Dedifferentiated amniotic fluid mesenchymal stem cell (primary cell): ENCODE measurements around the gene FETUB.

Experiments
- DNase-seq: peaks from one replicate; pipeline ENCODE4 v3.0.0-alpha.2; 2016; ENCODE audit errors: extremely low spot score

The FETUB gene

GRCh38 chr3:186635532-186635931 is 4.7 kb upstream of the FETUB start:
- DNase-seq: no peak

GRCh38 chr3:186636536-186636935 is 3.7 kb upstream of the FETUB start:
- no peak for DNase-seq

GRCh38 chr3:186637686-186638085 is 2.5 kb upstream of the FETUB start:
- DNase-seq: no peak

DNA sequence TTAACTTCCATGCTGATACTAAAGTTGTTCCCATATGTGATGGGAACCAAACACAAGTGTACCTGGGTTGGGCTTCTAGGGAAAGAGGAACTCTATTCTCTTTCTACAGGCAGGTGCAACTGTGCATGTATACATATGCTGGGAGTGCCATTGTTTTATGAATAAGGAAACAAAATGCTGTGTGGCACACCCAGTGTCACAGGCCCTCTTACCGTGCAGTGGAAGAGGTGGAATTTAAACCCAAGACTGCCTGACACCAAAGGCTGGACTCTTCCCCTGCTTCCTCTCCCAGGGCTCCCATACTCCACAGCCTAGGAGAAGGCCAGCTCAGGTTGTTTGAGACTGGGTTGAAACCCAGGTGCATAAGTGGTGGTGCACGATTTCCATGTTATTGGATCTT is 1.9 kb upstream of the FETUB start:
- no peak for DNase-seq

GRCh38 chr3:186640473-186640818 is 247 bp downstream of the FETUB start:
- no peak for DNase-seq

- no peak for DNase-seq
Measured at GRCh38 chr3:186640929-186641328, 730 bp downstream of the FETUB start.

DNA sequence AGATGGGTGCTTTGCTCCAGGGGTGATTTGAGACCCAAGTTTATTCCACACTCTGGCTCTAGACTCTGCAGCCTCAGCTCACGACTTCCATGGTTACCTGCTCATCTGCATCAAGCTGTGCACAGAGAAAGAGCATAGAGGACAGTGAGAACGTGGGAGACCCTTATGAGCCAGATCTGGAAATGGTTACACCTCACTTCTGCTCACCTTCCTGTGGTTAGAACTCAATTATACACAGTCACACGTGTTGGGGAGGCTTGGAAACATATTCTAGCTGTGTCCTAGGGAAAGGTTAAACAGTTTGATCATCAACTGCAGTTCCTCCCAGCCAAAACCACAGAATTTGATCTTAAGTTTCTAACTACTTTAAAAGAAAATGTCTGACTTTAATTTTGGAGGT is 1.8 kb downstream of the FETUB start:
- DNase-seq: no peak

DNA sequence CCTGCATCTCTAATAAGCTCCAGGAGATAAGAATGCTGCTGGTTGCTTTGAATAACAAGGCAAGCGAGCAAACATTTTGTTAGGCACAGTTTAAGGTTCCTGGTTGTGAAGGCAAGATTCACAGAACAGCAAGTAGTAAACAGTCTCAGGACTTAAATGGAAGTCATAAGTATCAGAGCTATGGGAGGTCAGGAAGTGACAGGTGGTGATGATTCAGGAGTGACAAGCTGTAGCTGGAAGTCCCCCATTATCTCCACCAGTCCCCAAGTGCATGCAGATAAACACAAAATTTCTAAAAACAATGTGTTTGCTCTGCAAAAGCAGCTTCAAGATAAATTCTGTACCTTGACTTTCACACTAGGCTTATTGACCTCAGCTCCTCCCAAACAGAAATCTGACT is 3.3 kb downstream of the FETUB start:
- DNase-seq: no peak

DNA sequence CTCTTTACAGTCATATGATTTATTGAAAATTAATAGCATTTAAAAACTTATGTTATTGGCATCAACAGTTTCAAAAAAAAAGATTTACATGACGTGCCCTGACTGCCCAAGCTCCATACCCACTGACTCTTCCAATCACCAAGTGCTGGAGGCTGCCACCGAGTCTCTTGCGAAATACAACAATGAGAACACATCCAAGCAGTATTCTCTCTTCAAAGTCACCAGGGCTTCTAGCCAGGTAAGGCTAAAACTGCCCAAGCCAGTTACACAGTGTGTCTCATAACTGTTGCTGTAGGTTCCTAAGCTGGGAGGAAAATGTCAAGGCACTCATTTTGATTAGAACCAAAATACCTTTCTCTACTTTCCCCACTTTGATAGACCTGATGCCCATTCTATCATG is 4.5 kb downstream of the FETUB start:
- DNase-seq: no peak

DNA sequence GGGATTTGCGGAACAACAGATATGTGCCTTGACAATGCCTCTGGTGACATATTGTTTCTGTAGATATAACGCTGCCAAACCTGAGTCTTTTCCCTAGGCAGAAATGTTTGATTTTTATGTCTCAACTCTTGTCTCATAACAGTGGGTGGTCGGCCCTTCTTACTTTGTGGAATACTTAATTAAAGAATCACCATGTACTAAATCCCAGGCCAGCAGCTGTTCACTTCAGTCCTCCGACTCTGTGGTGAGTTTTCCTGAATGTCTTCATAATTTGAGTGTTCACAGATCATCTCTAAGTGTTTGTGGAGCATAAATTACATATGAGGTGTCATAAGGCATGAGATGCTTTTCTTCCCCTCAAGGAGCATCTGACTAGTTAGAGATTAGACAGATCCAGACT is 5.9 kb downstream of the FETUB start:
- no peak for DNase-seq

DNA sequence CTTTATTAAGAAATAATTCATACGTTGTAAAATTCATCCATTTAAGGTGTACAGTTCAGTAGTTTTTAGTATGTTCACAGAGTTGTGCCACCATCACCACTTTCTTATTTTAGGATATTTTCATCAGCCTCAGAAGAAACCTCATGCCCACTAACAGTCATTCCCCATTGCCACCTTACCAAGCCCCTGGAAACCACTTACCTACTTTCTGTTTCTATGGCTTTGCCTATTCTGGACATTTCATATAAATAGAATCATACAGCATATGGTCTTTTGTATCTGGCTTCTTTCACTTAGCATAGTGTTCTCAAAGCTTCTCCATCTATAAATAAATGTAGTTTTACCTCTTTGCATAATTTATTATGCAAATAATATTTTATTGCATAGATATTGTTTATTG is 6.6 kb downstream of the FETUB start:
- DNase-seq: no peak

DNA sequence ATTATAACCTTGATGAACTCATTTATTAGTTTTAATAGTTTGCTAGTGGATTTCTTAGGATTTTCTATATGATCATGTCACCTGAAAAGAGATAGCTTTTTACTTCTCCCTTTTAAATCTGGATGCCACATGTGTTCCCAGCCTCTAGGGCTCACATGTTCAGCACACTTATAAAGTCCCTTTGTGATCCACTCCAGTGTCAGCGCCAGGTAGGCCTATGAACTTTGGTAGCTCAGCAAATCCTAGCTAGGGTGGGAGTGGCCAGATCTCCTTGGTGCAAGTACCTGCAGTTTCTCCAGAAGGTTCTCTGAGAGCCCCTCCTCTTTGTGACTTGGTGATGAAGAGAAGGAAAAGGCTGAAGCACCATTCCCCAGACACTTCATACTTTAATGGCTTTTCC is 8.7 kb downstream of the FETUB start:
- DNase-seq: no peak

- no peak for DNase-seq
Measured at GRCh38 chr3:186651678-186652215, 11.5 kb downstream of the FETUB start.

GRCh38 chr3:186653080-186653707 is 13.0 kb downstream of the FETUB start:
- DNase-seq: no peak

DNA sequence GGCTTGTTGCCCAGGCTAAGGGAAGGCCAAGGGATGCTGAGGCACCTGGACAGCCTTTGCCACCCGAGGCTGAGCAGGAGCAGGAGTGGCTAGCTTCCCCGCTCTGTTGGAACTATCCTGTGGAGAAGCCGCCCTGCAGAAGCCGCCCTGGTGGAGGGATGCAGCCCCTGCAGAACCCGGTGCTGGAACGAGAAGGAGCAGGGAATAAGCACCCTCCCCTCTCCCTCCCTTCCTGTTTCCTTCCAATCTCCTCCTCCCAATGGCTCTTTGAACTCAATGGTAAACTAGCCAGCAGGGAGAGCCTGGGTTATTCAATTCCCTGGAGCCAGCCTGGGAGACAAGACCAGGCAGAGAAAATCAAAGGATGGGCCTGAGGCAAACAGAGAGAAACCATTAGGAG is 13.8 kb downstream of the FETUB start:
- DNase-seq: no peak

- no peak for DNase-seq
Measured at GRCh38 chr3:186663361-186664118, 23.3 kb downstream of the FETUB start.

GRCh38 chr3:186664119-186664495 is 23.9 kb downstream of the FETUB start:
- no peak for DNase-seq

DNA sequence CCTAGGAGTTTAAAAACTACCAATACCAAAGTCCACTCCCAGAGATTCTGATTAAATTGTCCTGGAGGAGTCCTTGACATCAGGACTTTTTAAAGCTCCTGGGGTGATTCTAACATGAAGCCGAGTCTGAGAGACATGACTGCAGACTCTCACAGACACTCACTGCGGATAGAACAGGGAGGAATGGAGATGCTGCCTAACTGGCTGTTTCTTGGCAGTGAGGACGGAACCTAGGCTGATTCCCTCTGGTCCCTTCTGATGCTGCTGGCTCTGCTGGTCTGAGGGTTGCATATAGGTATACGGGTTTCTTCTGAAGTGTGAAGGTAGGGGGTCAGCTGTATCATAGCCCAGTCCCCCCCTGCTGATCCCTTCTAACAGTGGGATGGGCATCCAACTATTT is 24.3 kb downstream of the FETUB start:
- no peak for DNase-seq

- no peak for DNase-seq
Measured at GRCh38 chr3:186665625-186666188, 25.5 kb downstream of the FETUB start, which contains the start of gene HRG. HRG (plus strand) TSS chr3:186666014; CDS start chr3:186666032, 18 bp downstream.

- DNase-seq: no peak
Measured at GRCh38 chr3:186668426-186668825, 28.2 kb downstream of the FETUB start.

GRCh38 chr3:186669378-186670084 is 29.3 kb downstream of the FETUB start:
- no peak for DNase-seq

DNA sequence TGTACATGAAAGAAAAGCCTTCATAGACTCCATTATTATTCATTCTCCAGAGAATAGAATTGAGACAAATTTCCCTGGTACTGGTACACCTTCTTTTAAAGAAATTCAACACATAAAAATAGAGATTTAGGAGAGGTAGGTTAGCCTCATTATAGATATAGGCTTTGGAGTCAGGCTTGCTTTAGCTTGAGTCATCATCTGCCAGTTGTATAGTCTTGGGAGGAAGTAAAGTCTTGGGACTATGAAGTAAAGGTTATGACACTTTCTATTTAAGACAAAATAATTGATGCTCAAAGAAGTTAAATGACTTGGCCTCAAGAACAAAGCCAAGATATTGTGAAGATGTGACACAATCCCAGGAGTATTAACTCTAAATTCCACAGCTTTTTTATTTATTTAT is 30.0 kb downstream of the FETUB start:
- no peak for DNase-seq

GRCh38 chr3:186671051-186671450 is 30.9 kb downstream of the FETUB start:
- DNase-seq: no peak
